Fibroblast of the aortic adventitia (primary cell): ENCODE measurements around the gene ESR1. TPM values are rescaled to one million over a fixed set of nuclear protein-coding genes. Genes with fewer than 3 reads are reported as not detected.
"Not testable (repeated sequence)": the region's sequence is repeated elsewhere in the genome, so short reads cannot be mapped to it uniquely, and the experiment has no call there.

Source experiments
- DNase-seq: peaks from one replicate; pipeline ENCODE4 v3.0.0-alpha.2; 2010; ENCODE audit warnings: low read depth
- H3K4me3 ChIP-seq: 2 replicates; pipeline ENCODE4 v1.5.1; 2011; ENCODE audit warnings: low read depth, mild to moderate bottlenecking, control low read depth, low read length, moderate library complexity
- CTCF ChIP-seq: IDR thresholded peaks from 2 replicates; pipeline ENCODE4 v1.5.1; 2011; ENCODE audit warnings: mild to moderate bottlenecking, low read length, control low read depth, inconsistent platforms; ENCODE audit not compliant: insufficient read depth
- total RNA-seq: library from RNA; depleted of rRNA; stranded (reverse); fragments of >200 nt; gene quantifications from 2 replicates; pipeline ENCODE4 v1.2.3, GENCODE V29; 2012; ENCODE audit warnings: low replicate concordance

The ESR1 gene
- total RNA-seq, 1 donor: 2.7 TPM

GRCh38 chr6:152070556-152070955 lies 263.1 kb downstream of the ESR1 start:
- no peak for DNase-seq
- H3K4me3 ChIP-seq: no peak overlapping the region
- no peak for TF ChIP-seq CTCF

GRCh38 chr6:152071318-152071717 lies 263.8 kb downstream of the ESR1 start:
- DNase-seq: no peak
- no peak for TF ChIP-seq CTCF
- H3K4me3 ChIP-seq: no peak overlapping the region

- TF ChIP-seq CTCF: no peak
- DNase-seq: no peak
- no peak overlapping the region for H3K4me3 ChIP-seq
These were observed 264.4 kb downstream of the ESR1 start for GRCh38 chr6:152071843-152072242.

GRCh38 chr6:152076242-152076641 lies 268.8 kb downstream of the ESR1 start:
- H3K4me3 ChIP-seq: not testable (repeated sequence)

GRCh38 chr6:152078001-152078400 lies 270.5 kb downstream of the ESR1 start:
- no peak for TF ChIP-seq CTCF
- no peak for DNase-seq
- no peak overlapping the region for H3K4me3 ChIP-seq

More at GRCh38 chr6:152076242-152076641, 268.8 kb downstream of the ESR1 start:
- DNase-seq: not testable (repeated sequence)

GRCh38 chr6:152078804-152079203 lies 271.3 kb downstream of the ESR1 start:
- no peak for DNase-seq
- no peak for TF ChIP-seq CTCF
- H3K4me3 ChIP-seq: no peak overlapping the region

- no peak for TF ChIP-seq CTCF
- peak; percentile 24 for DNase-seq
- H3K4me3 ChIP-seq: no peak overlapping the region
These were observed 278.0 kb downstream of the ESR1 start for GRCh38 chr6:152085451-152085921.
